ENCODE results near the gene DGCR2.

DNA sequence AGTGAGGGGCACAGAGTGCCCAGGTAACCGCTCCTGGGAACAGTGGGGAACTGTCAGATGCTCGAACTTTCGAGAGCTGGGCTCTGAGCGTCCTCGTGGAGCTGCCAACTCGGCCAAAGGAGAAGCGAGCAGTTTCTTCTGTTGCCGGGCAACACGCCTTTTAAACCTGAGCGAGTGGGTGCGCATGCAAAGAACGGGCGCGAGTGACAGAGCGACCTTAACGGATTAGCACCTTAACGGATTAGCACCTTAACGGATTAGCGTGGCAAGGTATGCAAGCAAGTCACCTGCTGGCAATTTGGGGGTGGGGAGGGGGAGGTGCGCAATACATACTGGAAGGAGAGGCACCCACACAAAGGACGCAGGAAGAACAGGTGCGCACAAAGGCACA is 124.3 kb downstream of the DGCR2 start:
- TF ChIP-seq RCOR1 (IDR thresholded peaks at IDR 0.05; ENCODE audit: insufficient replicate concordance, low read length) (no peak), RFX5 (IDR thresholded peaks at IDR 0.05; ENCODE audit: low read depth, low read length) (no peak), CEBPB (IDR thresholded peaks at IDR 0.05; ENCODE audit: low read depth, low read length) (no peak), SMC3 (IDR thresholded peaks at IDR 0.05; ENCODE audit: low read depth, low read length) (no peak), POLR2A (IDR thresholded peaks at IDR 0.05; ENCODE audit: low read depth, low read length) (no peak), MAZ (IDR thresholded peaks at IDR 0.05; ENCODE audit: borderline replicate concordance, low read depth, low read length) (no peak), FOS (IDR thresholded peaks at IDR 0.05; ENCODE audit: low read depth, low read length) (no peak), MXI1 (IDR thresholded peaks at IDR 0.05; ENCODE audit: borderline replicate concordance, low read depth, low read length) (no peak)
- TF ChIP-seq, protein P1, sequence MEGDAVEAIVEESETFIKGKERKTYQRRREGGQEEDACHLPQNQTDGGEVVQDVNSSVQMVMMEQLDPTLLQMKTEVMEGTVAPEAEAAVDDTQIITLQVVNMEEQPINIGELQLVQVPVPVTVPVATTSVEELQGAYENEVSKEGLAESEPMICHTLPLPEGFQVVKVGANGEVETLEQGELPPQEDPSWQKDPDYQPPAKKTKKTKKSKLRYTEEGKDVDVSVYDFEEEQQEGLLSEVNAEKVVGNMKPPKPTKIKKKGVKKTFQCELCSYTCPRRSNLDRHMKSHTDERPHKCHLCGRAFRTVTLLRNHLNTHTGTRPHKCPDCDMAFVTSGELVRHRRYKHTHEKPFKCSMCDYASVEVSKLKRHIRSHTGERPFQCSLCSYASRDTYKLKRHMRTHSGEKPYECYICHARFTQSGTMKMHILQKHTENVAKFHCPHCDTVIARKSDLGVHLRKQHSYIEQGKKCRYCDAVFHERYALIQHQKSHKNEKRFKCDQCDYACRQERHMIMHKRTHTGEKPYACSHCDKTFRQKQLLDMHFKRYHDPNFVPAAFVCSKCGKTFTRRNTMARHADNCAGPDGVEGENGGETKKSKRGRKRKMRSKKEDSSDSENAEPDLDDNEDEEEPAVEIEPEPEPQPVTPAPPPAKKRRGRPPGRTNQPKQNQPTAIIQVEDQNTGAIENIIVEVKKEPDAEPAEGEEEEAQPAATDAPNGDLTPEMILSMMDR (conservative IDR thresholded peaks at IDR 0.05; ENCODE audit: low read depth, low read length), result no peak
- TF ChIP-seq, protein P2, sequence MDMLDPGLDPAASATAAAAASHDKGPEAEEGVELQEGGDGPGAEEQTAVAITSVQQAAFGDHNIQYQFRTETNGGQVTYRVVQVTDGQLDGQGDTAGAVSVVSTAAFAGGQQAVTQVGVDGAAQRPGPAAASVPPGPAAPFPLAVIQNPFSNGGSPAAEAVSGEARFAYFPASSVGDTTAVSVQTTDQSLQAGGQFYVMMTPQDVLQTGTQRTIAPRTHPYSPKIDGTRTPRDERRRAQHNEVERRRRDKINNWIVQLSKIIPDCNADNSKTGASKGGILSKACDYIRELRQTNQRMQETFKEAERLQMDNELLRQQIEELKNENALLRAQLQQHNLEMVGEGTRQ (IDR thresholded peaks at IDR 0.05; ENCODE audit: low read depth, low read length), result no peak
- TF ChIP-seq, protein P3, sequence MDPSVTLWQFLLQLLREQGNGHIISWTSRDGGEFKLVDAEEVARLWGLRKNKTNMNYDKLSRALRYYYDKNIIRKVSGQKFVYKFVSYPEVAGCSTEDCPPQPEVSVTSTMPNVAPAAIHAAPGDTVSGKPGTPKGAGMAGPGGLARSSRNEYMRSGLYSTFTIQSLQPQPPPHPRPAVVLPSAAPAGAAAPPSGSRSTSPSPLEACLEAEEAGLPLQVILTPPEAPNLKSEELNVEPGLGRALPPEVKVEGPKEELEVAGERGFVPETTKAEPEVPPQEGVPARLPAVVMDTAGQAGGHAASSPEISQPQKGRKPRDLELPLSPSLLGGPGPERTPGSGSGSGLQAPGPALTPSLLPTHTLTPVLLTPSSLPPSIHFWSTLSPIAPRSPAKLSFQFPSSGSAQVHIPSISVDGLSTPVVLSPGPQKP (IDR thresholded peaks at IDR 0.05; ENCODE audit: borderline replicate concordance, low read depth, low read length), result no peak

All from IMR-90 (cell line).